HG03066 (cell line): ENCODE measurements around the gene UNC50.
"Not testable (repeated sequence)": the region's sequence is repeated elsewhere in the genome, so short reads cannot be mapped to it uniquely, and the experiment has no call there.

ENCODE experiments used
- ATAC-seq: cut with Tn5 transposase; IDR thresholded peaks from one replicate; pipeline ENCODE4 v1.9.1; 2021; ENCODE audit warnings: low read depth; ENCODE audit not compliant: unreplicated experiment

UNC50 gene

GRCh38 chr2:98658816-98659490, 50.6 kb downstream of the UNC50 start:
- no peak for ATAC-seq

- not testable (repeated sequence) for ATAC-seq
Measured at GRCh38 chr2:98659491-98659840, 51.1 kb downstream of the UNC50 start.

- ATAC-seq, result no peak
Measured at GRCh38 chr2:98663511-98664090, 55.2 kb downstream of the UNC50 start.

- no peak for ATAC-seq
Measured at GRCh38 chr2:98664323-98664722, 55.9 kb downstream of the UNC50 start.

- no peak for ATAC-seq
Measured at GRCh38 chr2:98665677-98666076, 57.3 kb downstream of the UNC50 start.
